Skin epidermis (tissue), 12 donors: ENCODE measurements around the gene AIF1.

Source experiments
- H3K27ac ChIP-seq, 21 experiments: fragments of 200-600 bp; sonication (generic) in 11 of 21; one replicate each; pipeline ENCODE4 v1.5.0; 2020; ENCODE audit warnings: mild to moderate bottlenecking in 3 of 21, inconsistent platforms in 2 of 21, moderate library complexity in 2 of 21
- H3K4me3 ChIP-seq, 7 experiments: fragments of 200-600 bp; sonication (generic) in 2 of 7; one replicate each; pipeline ENCODE4 v1.5.0; 2020; ENCODE audit warnings: inconsistent platforms in 2 of 7, mild to moderate bottlenecking in 2 of 7, moderate library complexity in 1 of 7

AIF1 gene

DNA sequence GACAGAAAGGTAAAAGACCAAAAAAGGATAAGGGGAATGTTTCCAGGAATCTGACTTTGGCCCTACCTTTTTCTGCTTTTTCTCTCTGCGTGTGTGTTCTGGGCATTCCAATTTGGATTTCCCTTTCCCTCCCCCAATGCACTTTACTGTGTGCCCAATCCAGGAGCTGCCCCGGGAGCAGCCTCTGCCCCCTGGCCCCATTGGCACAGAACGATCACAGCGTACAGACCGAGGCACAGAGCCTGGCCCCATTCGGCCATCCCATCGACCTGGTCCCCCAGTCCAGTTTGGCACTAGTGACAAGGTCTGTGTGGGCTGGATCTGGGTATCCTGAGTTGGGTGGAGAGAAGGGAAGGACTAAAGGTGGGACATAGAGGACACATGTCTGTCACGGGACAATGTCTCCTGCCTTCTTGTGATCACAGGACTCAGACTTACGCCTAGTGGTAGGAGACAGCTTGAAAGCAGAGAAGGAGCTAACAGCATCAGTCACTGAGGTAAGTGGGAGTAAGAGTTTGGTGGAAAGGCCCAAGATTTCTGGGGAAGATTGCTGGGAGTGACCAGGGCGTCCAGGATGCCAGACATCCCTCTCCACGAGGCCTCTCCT, 20.0 kb downstream of the AIF1 start:
- Histone ChIP-seq H3K27ac (no peak overlapping the region), H3K4me3 (no peak overlapping the region)

- no peak overlapping the region for H3K4me3 ChIP-seq
- H3K27ac ChIP-seq, result no peak overlapping the region
Observed at GRCh38 chr6:31636698-31637596, 21.9 kb downstream of the AIF1 start.

GRCh38 chr6:31639043-31639442, 24.0 kb downstream of the AIF1 start:
- Histone ChIP-seq H3K4me3 (no peak overlapping the region), H3K27ac (no peak overlapping the region)

DNA sequence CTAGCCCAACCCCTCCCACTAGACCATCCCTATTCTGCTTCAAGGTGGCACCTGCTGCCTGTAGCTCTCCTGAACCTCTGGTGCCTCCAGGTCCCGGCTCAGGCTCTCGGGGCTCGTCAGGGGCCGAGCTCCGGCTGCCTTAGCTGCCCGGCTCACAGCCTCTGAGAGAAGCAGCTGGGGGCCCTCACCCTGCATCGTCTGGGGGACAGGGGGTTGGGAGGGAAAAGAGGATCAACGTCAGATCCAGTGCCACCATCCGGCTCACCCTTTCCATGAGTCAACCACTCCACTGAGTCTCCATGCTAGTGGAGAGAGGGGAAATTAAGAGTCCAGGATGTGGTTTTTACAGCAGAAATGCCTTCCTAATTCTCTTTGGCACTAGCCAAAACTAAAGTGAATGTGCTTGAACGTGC, 24.4 kb downstream of the AIF1 start:
- Histone ChIP-seq H3K27ac (peak overlapping the region in 2 of 21 experiments; percentile 5 to 30), H3K4me3 (no peak overlapping the region)

- H3K4me3 ChIP-seq, result no peak overlapping the region
- peak overlapping the region in 1 of 21 experiments; percentile 5 for H3K27ac ChIP-seq
Observed at GRCh38 chr6:31640612-31641011, 25.6 kb downstream of the AIF1 start.

DNA sequence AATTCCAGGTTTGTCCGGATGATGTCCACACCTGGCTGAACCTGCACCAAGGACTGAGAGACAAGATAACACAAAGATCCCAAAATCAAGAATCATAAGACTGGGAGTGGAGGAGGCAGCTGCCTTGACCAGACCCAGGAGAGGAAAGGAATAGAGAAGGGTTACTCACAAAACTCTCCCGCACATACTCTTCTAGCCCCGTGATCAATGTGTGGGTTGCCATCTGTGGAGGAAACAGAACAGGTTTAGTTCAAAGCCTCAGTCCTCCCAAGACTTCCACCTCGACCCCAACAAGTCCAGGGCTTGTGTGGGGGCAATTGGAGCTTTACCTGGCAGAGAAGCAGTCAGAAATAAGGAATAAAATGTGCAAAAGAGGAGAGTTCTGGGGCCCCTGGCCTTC, 26.3 kb downstream of the AIF1 start:
- Histone ChIP-seq H3K4me3 (no peak overlapping the region), H3K27ac (no peak overlapping the region)

- Histone ChIP-seq H3K4me3 (no peak overlapping the region), H3K27ac (no peak overlapping the region)
Observed at GRCh38 chr6:31642798-31643570, 27.9 kb downstream of the AIF1 start.

DNA sequence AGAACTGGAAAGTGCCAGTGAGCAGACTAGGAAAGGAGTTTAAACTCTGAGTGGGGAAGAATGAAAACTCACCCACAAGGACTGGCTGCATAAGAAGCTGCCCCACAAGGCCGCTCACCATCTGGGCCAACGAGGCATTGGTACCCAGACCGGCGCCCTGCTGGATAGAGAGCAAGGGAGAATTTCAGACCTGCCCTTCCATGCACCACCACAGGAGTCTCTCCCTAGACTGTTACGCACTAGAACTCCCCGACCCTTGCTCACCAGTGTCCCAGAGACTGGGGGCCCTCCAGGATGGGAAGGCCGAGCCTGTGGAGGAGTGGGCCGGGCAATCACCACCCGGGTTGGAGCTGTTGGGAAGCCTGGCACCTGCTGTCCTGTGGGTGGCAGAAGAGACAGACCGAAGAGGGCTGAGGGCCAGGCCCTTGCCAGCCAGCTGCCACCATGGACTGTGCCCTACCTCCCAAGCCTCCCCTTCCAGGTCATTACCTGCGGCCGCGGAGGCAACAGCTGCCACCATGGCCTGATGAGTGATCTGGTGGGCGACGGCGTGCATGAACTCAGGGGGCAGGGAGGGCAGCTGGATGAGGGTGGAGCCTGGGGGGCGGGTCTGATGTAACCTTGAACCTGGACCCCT, 28.9 kb downstream of the AIF1 start:
- peak overlapping the region in 1 of 21 experiments; percentile 14 for H3K27ac ChIP-seq
- H3K4me3 ChIP-seq, result no peak overlapping the region

GRCh38 chr6:31645325-31645724, 30.3 kb downstream of the AIF1 start:
- Histone ChIP-seq H3K4me3 (no peak overlapping the region), H3K27ac (no peak overlapping the region)

DNA sequence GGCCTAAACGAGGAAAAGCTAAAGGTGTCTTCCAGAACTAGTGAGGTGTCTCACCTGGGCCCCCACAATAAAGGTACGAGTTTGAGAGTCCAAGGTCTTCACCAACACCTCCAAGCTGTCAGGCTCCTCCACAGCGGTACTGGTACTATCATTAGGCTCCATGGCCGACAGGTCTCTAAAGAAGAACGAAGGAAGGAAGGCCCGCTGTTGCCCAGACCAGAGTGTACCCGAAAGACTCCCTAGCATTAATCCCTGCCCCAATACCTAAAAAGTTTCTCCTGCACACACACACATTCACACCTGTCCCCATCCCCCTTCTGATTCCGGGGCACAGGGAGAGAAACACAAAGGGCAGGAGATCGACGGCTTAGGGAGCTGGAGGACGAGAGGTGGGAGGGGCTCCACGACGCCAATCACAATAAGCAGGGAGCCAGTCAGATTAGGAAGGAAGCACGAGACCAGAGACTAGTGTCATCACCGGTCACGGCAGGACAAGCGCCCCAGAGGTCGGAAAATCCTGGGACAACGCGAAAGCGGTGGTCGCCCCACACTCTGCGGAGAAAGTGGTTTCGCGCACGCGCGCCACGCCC, 36.7 kb downstream of the AIF1 start:
- H3K4me3 ChIP-seq, result peak overlapping the region; percentile 37 to 78 (median 60)
- H3K27ac ChIP-seq, result peak overlapping the region; percentile 81 to 99 (median 96)

DNA sequence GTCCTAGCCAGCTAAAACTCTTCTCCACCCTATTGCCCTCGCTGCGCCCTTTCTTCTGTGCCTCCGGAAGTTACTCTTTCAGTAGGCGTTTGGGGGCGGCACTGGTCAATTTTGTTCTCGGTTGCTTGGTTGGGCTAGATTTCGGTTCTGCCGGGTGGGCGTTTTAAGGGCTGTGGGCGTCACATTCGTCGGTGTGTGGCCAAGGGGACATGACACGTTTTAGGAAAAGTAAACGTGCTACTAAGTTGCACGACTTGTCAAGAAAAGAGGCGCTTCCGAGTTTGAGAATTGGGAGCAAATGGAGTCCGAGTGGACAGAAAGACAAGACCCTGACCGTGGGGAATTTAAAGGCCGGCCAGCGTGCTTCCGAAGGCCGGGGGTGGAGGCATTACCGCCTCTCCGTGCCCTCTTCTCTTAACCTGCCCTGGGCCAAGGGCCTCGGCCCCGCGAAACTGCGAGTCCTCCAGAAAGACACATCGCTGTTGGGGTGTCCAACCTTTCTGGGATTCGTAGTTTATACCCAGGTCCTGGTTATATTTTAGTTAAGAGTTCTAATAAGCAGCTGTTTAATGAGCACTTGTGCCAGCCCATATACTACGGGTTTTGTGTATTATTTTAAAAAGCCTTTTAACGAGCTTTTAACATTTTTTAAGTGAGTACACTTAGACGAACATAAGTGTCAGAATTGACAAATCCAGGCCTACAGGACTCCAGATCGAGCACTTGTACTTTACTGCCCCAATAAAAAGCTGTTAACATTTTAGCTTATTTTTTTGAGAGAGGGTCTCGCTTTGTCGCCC, 38.1 kb downstream of the AIF1 start:
- Histone ChIP-seq H3K27ac (peak overlapping the region; percentile 81 to 99 (median 96)), H3K4me3 (peak overlapping the region; percentile 37 to 78 (median 60))

- Histone ChIP-seq H3K4me3 (no peak overlapping the region), H3K27ac (no peak overlapping the region)
Observed at GRCh38 chr6:31654574-31655348, 39.7 kb downstream of the AIF1 start.

DNA sequence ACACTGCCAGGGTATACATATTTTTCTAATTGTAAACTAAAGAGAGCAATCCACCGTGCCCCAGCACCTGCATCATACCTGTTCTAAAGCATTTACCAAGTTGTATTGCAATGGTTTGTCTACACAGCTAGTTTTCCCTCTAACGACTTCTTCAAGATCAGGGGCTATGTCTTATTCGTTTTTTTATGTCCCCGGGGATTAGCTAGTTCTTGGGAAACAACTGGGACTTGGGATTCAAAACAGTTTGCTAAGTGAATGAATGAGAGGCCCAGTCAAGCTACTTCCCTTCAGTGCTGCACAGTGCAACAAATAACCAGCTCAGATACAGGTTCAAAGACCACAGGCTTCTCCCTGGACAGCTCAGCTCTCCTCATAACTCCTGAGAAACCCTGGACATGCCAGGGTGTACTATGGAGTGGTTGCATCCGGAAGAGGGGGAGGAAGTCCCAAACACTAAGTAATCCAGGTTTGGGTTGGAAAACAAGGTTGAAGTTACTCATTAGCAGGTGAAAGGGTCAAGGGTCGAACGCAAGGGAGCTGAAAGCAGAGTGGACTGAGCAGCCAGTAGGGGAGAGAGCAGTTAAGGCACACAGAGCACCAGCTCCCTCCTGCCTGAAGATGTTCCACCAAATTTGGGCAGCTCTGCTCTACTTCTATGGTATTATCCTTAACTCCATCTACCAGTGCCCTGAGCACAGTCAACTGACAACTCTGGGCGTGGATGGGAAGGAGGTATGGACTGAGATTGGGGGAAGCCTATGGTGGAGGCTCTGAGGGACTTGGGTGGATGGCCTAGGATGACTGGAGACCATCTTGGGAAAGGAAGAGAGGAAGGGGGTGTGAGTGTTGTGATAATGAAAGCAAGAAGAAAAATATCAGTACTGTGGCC, 40.6 kb downstream of the AIF1 start, which contains the start of gene APOM:
Gene APOM (plus strand): TSS at position 546 of the 889 bp plus-strand sequence. CDS start 73 bp downstream, at position 619.
- Histone ChIP-seq H3K4me3 (no peak within 1 kb of the TSS), H3K27ac (no peak within 1 kb of the TSS)

GRCh38 chr6:31657406-31658157, 42.5 kb downstream of the AIF1 start:
- H3K27ac ChIP-seq, result peak overlapping the region in 1 of 21 experiments; percentile 45

DNA sequence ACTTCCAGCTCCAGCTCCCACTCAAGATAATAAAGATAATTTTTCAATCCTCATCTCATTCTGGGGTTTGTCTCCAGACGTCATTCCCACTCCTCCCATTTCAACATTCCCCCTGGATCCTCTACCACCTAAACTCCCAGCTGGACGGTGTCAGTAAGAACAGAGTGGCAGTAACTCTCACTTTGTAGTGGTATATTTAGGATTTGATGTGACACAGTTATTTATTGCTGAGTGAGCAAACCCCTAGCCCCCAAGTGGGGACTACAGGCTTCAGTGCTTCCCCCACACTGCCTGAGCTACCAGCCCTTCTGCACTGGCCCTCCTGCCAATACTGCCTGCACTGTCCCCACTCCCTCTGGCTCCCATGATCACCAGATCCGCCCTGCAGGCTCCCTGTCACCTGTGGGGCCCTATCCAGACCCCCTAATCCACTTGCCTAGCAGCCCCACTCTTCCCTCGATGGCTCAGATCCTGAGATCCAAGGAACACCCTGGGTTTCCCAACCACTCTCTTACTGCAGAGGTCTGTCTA, 43.2 kb downstream of the AIF1 start:
- H3K27ac ChIP-seq, result peak overlapping the region in 2 of 21 experiments; percentile 40 to 45

More at GRCh38 chr6:31657406-31658157, 42.5 kb downstream of the AIF1 start:
- no peak overlapping the region for H3K4me3 ChIP-seq

More for the DNA sequence above, 43.2 kb downstream of the AIF1 start:
- H3K4me3 ChIP-seq, result no peak overlapping the region
